Daoy (cell line): ENCODE measurements around the gene PDE4D. TPM values are rescaled to one million over a fixed set of nuclear protein-coding genes. Genes with fewer than 3 reads are reported as not detected.

ENCODE experiments used
- DNase-seq: peaks from one replicate; pipeline ENCODE4 v3.0.0-alpha.2; 2015; ENCODE audit warnings: low read depth
- total RNA-seq: library from RNA; depleted of rRNA; stranded (reverse); fragments of >200 nt; shearing (Covaris generic); gene quantifications from 2 replicates; pipeline ENCODE4 v1.2.3, GENCODE V29; 2014

Gene PDE4D
- total RNA-seq, 1 experiment from 2014 or later, result 23.1 TPM

DNA sequence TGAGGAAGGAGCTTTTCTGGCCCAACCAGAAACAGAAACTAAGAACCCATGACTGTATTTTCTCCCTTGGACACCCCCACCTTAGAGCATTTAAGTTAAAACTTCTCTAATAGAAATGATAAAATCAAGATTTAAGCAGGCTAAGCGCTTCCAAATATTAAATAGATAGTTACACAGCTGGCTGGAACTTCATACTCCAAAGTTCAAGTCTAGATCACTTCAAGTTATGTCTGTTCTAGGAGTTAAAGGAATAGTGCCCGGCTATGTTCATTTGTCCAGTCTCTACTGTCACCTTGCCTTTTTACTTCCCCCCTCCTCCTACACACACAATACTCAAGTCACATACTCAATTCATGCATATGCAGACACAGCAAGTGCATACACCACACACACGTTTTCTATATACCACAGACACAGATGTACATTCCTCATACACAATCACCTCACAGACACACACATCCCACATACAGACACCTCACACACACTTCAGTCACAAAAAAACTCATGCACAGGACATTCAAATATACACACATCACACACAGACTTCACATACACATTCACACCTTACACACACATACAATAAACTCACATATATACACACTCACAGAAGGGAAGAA is 237.7 kb downstream of the PDE4D start:
- DNase-seq, result no peak

DNA sequence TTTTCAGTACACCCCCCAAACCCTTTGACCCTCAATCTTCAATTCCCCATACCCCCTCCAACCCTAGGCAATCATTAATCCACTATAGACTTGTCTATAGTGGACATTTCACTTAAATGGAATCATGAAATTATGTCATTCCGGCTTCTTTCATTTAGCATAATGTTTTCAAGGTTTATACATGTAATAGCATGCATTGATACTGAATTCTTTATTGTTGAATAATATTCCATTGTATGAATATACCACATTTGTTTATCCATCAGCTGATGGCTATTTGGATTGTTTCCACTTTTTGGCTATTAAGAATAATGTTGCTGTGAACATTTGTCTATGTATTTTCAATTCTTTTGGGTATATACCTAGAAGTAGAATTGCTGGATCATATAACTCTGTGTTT is 238.8 kb downstream of the PDE4D start:
- no peak for DNase-seq

DNA sequence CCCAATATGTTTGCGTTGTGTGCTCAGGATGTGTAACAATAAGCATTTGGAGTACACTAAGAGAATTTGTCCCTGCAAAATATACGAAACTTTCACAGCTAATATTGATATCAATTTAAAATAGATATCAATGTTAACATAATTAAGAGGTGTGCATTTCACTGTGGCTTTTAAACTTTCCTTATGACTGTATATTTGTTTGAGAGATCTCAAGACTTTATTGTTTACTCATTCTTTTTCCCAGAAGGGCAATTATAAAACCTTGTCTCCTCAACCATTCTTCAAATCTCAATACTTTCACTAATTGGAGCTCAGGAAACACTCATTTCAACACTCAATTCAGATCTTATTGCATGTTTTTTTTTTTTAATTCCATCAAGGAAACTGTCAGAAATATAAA is 241.1 kb downstream of the PDE4D start:
- DNase-seq, result no peak

DNA sequence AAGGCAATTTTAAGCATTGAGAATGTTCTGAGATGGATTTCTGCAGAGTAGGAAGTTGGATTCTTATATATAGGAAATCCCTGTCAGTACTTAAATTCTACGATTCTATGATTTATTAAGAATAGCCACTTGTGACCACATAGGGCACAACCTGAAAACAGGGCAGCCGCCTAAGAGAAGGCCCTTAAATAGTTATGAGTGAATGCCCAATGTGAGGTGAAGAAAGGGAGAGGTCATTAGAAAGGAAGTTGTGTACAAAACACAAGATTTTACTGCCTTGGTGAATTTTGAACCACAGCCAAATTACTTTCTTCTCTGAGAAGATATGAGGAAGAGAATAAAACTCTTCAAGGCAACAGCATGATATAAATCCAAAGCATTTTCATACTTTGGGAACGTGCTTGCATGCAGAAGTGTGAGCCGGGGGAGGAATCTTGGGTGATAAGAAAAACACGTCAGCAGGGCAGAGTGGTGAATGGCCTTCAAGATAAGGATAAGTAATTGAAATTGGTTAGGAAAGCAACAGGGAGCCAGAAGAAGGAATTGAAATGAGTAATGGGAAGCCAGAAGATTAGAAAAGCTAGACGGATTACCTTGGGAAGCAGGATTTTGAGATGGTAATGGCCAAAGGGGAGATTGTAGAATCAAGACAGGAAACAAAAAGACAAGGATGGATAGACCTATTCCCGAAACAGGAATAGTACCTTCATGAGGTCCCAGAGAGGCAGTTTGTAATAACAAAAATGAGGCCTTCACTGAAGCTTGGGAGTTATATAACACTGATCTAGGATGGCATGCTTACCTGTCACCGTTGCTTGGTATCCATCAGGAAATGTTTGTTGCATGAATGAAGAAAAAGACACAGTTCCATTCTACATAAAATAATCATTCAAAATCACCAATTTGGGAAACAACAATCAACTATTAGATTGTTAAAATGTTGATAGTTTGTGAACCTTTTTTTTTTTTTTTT is 244.3 kb downstream of the PDE4D start:
- peak; percentile 83 for DNase-seq

DNA sequence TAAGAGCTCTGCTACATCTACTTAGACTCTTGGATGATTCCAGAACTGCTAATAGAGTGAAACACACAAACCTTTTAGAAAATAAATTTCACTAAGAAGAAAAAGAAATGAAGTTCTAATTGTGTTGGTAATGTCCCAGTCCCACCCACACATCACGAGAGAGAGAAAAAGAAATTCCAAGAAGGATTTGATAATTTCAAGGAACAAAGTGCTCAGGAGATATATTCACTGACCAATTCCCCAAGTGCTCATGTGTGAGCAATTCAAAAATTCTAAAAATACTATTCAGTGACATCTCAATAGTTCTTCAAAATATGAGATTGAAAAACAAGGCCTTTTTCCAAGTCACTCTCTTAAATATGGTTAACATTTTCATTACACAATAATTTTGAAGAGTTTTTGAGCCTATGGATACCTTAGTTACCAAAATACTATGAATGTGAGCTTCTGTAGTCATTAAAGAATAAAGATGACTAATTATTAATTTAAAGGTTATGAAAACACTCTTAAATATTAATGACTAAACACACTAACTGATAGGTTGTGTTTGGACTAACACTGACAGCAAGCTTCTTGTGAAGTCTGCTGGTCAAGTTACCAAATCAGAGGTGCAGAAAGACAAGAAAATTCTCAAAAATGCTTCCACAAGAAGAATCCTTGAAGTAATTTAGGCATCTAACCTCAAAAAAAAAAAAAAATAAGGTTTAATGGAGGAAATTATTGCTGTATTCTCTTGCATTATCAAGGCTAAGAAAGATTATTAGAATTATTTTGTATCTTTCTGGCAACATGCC is 245.3 kb downstream of the PDE4D start:
- no peak for DNase-seq

DNA sequence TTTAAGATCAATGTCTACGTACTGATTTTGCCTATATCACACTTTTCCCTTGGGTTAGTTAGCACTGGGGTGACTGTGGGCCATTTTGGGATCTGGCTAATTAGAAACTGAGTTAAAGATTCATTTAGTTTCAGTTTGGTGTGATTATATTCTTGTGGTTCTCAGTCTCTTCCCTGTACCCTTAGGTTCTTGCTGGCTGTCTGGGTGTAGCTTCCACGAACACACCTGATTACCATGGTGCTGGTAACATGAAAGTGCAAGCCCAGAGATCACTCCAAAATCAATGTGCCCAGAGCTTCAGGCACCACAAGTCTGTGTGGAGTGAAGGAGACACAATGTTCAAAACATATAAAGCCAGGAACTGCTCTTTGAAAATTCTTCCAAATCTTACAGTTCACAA is 248.1 kb downstream of the PDE4D start:
- no peak for DNase-seq

DNA sequence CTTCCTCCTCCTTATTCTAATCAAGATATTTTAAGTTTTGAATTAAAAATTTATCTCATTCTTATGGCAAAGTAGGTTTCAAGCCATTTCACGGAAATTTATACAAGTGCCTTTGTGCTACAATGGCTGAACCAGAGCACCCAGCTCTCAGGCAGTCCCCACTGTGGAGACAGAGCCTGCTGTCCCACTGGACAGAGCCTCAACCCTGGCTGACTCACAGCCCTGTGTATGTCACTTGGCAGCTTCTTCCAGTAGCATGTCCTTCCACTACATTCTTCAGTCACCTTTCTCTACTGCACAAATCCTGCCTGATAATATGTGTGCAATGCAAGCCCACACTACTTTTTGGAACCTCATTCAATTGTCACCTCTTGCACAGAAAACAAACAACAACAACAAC is 253.1 kb downstream of the PDE4D start:
- peak; percentile 41 for DNase-seq

DNA sequence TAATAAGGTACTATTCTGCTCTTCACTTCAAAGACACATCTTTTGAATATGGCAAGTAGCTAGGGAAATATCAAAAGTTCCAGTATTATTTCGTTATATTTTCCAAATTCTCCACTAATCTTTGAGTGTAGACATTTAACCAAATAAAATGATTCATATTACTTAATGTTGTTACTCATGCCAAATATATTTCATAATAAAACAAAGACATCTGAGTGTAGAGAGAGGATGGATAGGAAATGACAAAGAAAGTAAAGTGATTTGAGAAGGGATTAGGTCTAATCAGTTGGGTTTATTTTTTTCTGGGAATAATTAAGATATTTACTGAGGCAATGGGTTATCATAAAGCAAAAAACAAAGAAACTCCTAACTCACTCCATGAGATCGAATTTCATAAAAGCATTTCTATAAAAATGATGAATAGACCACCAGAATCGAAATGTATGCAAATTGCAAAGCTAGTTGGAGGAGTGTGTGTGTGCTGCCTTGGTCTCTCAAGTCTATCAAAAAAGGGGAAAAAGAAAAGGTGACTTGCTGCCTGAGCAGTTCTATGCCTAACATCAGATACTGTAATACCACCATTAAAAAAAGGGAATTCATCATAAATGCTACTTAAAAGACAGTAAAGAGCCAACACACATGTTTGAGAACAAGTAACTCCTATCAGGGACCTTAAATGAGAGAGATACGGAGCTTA is 255.5 kb downstream of the PDE4D start:
- no peak for DNase-seq

DNA sequence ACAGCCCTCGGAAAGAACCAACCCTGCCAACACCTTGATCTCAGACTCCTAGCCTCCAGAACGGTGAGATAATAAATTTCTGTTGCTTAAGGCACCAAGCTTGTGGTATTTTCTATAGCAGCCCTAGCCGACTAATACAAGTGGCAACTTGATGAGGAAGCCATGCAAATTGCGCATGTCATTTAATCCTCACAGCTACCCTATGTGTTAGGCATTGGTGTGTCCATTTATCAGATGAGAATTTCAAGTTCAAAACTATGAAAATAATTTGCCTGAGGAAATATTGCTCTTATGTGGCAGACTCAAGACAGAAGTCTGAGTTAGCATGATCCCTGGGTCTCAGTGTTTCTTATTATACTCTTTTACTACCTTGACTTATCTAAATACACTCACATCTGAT is 264.0 kb downstream of the PDE4D start:
- DNase-seq, result no peak

DNA sequence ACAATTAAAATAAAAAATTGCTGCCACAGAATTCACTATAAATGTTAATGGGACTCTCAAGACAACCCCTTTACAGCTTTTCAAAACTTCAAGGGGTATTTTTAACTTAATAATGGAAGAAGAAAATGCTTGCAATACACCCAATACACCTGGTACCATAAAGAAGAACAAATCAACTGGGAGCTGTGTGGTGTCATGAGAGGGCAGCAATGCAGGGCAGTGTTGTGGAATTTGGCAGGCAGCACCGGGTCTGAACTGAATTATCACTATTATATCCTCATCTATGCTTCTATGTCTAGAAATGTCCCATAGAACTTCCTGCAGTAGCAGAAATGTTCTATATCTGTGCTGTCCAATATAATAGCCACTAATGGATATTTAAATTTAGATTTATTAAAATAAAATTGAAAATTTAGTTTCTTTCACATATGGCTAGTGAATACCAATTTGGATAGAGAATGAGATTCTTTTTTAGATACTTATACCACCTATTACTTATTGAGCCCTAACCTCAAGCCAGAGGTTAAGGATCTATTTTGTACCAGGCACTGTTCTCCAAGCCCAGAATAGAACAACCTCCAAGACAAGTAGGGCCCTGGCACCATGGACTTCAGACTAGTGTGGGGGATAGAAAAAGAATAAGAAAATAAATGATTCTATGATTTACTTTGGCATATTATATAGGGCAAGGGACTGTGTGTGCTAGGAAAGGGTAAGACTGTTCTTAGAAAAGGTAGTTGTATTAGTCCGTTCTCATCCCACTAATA is 265.3 kb downstream of the PDE4D start:
- DNase-seq, result no peak

DNA sequence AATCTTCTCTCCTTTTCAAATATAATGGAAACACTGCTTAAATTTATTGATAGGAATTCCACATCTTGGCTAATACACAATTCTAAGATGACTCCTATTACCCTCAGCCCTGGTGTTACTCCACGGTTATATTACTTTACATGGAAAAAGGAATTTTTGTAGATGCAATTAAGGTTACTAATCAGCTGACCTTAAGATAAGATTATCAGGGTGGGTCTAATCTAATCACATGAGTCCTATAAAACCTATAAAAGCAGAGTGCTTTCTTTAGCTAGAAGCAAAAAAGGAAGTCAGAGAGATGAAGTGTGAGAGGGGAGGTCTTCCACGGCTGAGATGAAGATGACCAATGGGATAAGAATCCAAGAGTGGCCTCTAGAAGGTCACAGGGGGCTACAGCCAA is 268.6 kb downstream of the PDE4D start:
- DNase-seq, result no peak

DNA sequence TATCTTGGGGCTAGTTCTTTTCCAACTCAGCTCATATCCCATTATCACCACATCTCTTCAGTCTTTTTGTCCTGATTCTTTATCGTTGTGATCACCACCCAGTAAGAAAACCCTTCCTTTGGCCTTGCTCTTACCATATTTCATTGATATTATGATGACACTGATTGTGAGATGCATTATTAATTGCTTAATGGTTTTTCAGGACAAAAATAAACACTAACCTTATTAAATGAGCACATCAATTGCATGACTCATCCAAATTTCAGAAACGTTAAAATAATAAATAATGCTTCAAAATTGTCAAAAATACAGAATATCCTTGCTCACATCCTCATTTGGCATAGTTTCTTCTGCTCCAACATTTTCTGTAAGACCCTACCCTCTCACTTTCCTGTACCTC is 270.7 kb downstream of the PDE4D start:
- no peak for DNase-seq

DNA sequence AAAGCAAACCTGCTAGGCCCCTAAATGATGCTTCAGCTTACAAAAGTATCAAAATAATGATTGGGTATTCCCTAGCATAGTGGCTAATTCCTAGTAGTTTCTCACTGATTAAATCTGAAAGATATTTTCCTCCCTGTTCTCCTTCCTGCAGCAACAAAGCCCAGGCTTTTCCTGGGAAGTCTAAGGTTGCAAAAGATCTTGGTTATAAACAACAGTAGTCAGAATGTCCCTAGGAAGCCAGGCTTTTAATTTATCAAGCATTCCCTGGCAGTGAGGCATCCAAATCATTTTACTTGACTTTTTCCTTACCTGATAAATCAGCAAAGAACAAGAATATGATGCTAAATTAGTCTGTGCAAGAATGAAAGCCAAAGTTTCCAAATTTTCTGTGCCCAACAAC is 272.0 kb downstream of the PDE4D start:
- DNase-seq, result no peak

DNA sequence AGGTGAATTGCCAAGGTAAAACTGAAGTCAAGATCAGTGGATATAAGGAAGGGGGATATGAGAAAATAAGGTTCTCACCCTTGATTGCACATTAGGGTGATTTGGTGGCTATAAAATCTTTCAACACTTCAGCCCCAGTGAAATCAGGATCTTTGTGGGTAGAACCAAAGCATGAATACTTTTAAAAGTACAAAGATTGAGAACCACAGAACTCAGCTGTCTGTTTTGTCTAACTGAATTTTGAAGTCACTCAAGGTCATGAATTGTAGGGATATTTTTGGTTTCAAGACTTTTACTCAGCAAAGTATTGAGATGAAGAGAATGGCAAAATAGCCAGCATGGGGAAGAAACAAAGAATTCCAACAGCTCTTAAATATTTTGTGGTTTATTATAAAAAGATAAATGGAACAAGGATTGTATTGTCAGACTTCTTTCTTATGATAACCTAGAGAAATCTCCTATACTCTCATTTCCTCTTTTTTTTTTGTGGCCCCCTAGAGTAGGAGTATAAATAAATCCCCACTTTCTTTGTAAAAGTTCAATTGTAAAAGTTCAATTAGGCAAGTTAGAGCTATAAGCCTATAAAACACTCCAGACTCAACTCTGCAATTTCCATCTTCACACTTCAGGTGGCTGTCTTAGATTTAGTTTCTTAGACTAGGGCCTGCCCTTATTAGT is 272.9 kb downstream of the PDE4D start:
- DNase-seq, result no peak

DNA sequence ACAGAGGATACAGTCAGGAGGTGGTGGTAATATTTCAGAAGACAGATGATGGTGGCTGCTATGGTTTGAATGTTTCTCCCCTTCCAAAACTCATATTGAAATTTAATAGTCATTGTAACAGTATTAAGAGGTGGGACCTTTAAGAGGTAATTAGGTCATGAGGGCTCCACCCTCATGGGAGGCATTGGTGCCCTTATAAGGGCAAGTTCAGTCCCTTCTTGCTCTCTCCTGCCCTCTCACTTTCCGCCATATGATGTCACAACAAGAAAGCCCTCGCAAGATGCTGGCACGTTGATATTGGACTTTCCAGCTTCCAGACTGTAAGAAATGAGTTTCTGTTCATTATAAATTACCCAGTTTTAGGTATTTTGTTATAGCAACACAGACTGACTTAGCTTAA is 274.9 kb downstream of the PDE4D start:
- no peak for DNase-seq

DNA sequence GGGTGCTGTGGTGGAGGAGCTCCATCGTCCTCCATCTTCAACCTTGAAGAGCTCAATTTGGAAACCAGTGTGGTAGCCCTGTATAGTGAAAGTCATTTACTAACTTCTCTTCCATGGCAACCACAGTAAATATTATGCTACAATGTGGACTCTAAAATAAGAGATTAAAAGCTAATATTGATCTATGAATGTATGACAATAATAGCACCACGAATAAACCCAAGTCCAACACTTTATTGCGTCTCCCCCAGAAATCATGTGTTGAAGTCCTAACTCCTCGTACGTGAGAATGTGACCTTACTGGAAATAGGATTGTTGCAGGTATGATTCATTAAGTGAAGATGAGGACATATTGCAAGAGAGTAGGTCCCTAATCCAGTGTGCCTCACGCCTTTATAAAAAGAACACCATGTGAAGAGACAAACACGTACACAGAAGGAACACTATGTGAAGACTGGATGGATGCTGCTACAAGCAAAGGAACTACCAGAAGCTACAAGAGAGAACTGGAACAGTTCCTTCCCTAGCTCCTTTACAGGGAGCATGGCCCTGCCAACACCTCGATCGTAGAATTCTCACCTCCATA is 276.2 kb downstream of the PDE4D start:
- no peak for DNase-seq

DNA sequence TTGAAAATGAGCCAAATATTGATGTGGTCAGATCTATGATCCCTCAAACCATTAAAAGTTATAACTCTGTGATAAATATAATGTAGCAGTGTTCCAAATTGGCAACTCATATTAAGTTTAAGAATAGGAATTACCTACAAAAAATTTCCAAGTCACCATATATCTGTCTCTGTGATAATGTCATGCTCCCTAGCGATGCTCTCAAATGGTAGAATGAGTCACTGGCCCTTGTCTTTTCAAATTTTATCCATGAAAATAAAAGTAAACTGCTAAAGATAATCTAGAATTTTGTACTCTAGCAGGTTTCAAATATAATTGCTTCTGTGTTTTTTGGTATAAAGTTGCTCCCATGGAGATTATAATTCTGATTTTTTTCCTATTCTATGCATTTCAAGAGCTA is 277.1 kb downstream of the PDE4D start:
- no peak for DNase-seq

DNA sequence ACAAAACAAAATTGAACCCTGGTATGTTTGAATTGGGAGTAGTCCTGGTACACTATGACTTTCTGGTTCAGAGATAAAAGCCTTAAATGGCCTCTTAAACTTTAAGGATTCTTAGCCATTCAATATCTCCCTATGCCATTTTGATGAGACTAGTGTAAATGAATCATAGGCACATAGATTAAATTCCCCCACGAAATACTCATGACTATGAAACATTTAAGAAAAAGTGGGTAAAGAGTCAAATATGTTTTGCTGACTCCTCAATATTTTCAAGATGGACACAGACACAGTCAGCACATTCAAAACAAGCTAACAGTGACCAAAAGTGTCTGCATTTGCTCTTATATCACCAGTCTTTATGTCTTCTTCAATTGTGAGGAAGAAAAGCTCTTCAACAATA is 278.3 kb downstream of the PDE4D start:
- DNase-seq, result no peak

DNA sequence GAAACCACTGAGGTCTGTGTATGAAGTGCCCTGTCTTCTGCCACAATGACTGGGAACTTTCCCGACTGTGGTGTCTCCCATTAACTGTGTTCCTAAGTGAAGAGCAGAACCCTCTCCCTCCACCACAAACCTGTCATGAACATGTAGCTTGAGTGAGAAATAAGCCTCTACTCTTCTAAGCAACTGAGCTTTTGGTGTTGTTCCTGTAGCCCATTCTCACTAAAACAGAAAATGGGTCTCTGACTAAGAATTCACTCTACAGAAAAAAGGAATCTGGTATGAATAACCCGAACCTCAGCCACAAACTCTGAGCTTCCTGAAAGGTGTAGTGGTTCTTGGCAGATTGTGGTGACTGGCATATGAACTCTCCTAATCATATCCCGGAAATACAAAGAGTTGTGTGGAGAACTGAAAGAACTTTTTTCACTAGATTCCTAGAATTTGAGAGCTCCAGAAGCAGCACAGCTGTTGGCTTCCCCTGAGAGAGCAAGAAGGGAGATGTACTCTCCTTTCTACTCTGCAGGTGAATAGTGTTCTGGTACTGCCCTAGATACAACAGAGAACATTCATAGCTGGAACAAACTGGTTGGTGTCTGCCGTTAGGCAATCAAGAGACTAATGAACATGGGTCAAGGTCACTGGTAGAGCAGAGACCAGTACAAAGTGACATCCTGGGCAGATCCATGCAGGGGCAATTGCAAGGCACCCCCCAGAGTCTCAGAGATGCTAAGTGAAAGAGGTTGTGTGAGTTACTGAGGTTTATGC is 283.8 kb downstream of the PDE4D start:
- no peak for DNase-seq
